Large intestine (tissue), 3 donors: Measurements from ENCODE around the gene PCDHGB6. TPM values are rescaled to one million over a fixed set of nuclear protein-coding genes. Genes with fewer than 3 reads are reported as not detected.
"Not testable (repeated sequence)": the region's sequence is repeated elsewhere in the genome, so short reads cannot be mapped to it uniquely, and the experiment has no call there.

ENCODE experiments used
- DNase-seq, 2 donors: peaks; one replicate each; pipeline versions ENCODE4 v3.0.0 to v3.0.0-alpha.2; 2013
- H3K27ac ChIP-seq: one replicate; pipeline ENCODE4 v1.5.1; 2013; ENCODE audit warnings: low read length
- H3K27me3 ChIP-seq: 2 replicates; pipeline ENCODE4 v1.6.1; 2013; ENCODE audit warnings: low read length; ENCODE audit not compliant: control insufficient read depth, insufficient read depth
- H3K36me3 ChIP-seq: 2 replicates; pipeline ENCODE4 v1.6.1; 2013; ENCODE audit warnings: low read length; ENCODE audit not compliant: control insufficient read depth, insufficient read depth
- H3K4me1 ChIP-seq: one replicate; pipeline ENCODE4 v1.6.1; 2013; ENCODE audit warnings: low read length; ENCODE audit not compliant: control insufficient read depth, insufficient read depth
- H3K4me3 ChIP-seq: one replicate; pipeline ENCODE4 v1.5.1; 2013; ENCODE audit warnings: low read length
- H3K9me3 ChIP-seq: one replicate; pipeline ENCODE4 v1.6.1; 2013; ENCODE audit warnings: mild to moderate bottlenecking, low read depth, low read length, moderate library complexity; ENCODE audit not compliant: control insufficient read depth
- WGBS: methylation state at CpG from one replicate; pipeline ENCODE4 v1.1.5; 2013; ENCODE audit warnings: low lambda C conversion rate; ENCODE audit not compliant: insufficient coverage; 5-methylcytosine and 5-hydroxymethylcytosine counted together
- polyA plus RNA-seq: library from polyadenylated mRNA; unstranded; fragments of 120-200 nt; gene quantifications from one replicate; pipeline ENCODE4 v1.2.1, GENCODE V29; 2013

The PCDHGB6 gene
- polyA plus RNA-seq, 1 donor: 2.9 TPM

- peak within 1 kb of the TSS; percentile 11 for H3K4me3 ChIP-seq
- peaks cover 59% of the 10 kb centered on the region for H3K27me3 ChIP-seq
- H3K36me3 ChIP-seq: no peaks in the 10 kb centered on the region
- no peak within 1 kb of the TSS for H3K27ac ChIP-seq
- H3K4me1 ChIP-seq: no peaks in the 10 kb centered on the region
- peaks cover 65% of the 10 kb centered on the region for H3K9me3 ChIP-seq
- peak in 1 of 2 donors; percentile 34 for DNase-seq
- WGBS: 0% methylated on average over 1 of the region's 42 CpGs
Observed at GRCh38 chr5:141420855-141421488, 13.2 kb downstream of the PCDHGB6 start, which contains the start of gene PCDHGA11. Gene PCDHGA11 (plus strand): TSS chr5:141421051. CDS start chr5:141421228, 177 bp downstream.

GRCh38 chr5:141421489-141421855 is 13.7 kb downstream of the PCDHGB6 start:
- 10% methylated on average over 2 of the region's 13 CpGs for WGBS
- Histone ChIP-seq H3K4me1 (no peaks in the 10 kb centered on the region), H3K27me3 (peaks cover 63% of the 10 kb centered on the region), H3K9me3 (peaks cover 65% of the 10 kb centered on the region), H3K27ac (no peak overlapping the region), H3K4me3 (no peak overlapping the region), H3K36me3 (no peaks in the 10 kb centered on the region)
- no peak for DNase-seq

GRCh38 chr5:141422742-141423291 is 15.0 kb downstream of the PCDHGB6 start:
- H3K27me3 ChIP-seq: peaks cover 70% of the 10 kb centered on the region
- H3K27ac ChIP-seq: no peak overlapping the region
- no peaks in the 10 kb centered on the region for H3K4me1 ChIP-seq
- WGBS: no CpG with 5 or more reads among the region's 42 CpGs
- H3K36me3 ChIP-seq: no peaks in the 10 kb centered on the region
- H3K9me3 ChIP-seq: peaks cover 66% of the 10 kb centered on the region
- no peak for DNase-seq
- H3K4me3 ChIP-seq: no peak overlapping the region

GRCh38 chr5:141427783-141428426 is 20.1 kb downstream of the PCDHGB6 start:
- Histone ChIP-seq H3K4me3 (no peak overlapping the region), H3K9me3 (peaks cover 65% of the 10 kb centered on the region), H3K27me3 (peaks cover 52% of the 10 kb centered on the region), H3K36me3 (no peaks in the 10 kb centered on the region), H3K27ac (no peak overlapping the region), H3K4me1 (no peaks in the 10 kb centered on the region)
- no CpG with 5 or more reads among the region's 53 CpGs for WGBS
- no peak for DNase-seq

GRCh38 chr5:141430332-141431113 is 22.7 kb downstream of the PCDHGB6 start, which contains the start of gene PCDHGA12:
Gene PCDHGA12 (plus strand): TSS chr5:141430507. CDS start chr5:141430760, 253 bp downstream.
- H3K27ac ChIP-seq: no peak within 1 kb of the TSS
- no peak within 1 kb of the TSS for H3K4me3 ChIP-seq
- peaks cover 50% of the 10 kb centered on the region for H3K27me3 ChIP-seq
- no peaks in the 10 kb centered on the region for H3K4me1 ChIP-seq
- H3K36me3 ChIP-seq: no peaks in the 10 kb centered on the region
- DNase-seq: peak in 1 of 2 donors; percentile 8
- H3K9me3 ChIP-seq: peaks cover 50% of the 10 kb centered on the region
- 23% methylated on average over 5 of the region's 33 CpGs for WGBS

GRCh38 chr5:141431286-141431685 is 23.5 kb downstream of the PCDHGB6 start:
- WGBS: no CpG with 5 or more reads among the region's 37 CpGs
- H3K9me3 ChIP-seq: peaks cover 50% of the 10 kb centered on the region
- no peak overlapping the region for H3K27ac ChIP-seq
- no peak for DNase-seq
- no peaks in the 10 kb centered on the region for H3K36me3 ChIP-seq
- peaks cover 46% of the 10 kb centered on the region for H3K27me3 ChIP-seq
- H3K4me3 ChIP-seq: no peak overlapping the region
- no peaks in the 10 kb centered on the region for H3K4me1 ChIP-seq

- WGBS: no CpG with 5 or more reads among the region's 38 CpGs
- H3K36me3 ChIP-seq, H3K27ac ChIP-seq, DNase-seq, H3K4me3 ChIP-seq, H3K4me1 ChIP-seq: not testable (repeated sequence)
- peaks cover 39% of the 10 kb centered on the region for H3K27me3 ChIP-seq
- peaks cover 48% of the 10 kb centered on the region for H3K9me3 ChIP-seq
Observed at GRCh38 chr5:141432308-141432707, 24.5 kb downstream of the PCDHGB6 start.

- H3K4me1 ChIP-seq, H3K36me3 ChIP-seq, H3K27ac ChIP-seq, DNase-seq, H3K4me3 ChIP-seq: not testable (repeated sequence)
- WGBS: 8% methylated on average over 2 of the region's 29 CpGs
- H3K27me3 ChIP-seq: peaks cover 35% of the 10 kb centered on the region
- peaks cover 43% of the 10 kb centered on the region for H3K9me3 ChIP-seq
Observed at GRCh38 chr5:141432726-141433125, 24.9 kb downstream of the PCDHGB6 start.

- Histone ChIP-seq H3K4me3 (no peak overlapping the region), H3K4me1 (no peaks in the 10 kb centered on the region), H3K27me3 (peaks cover 29% of the 10 kb centered on the region), H3K27ac (no peak overlapping the region), H3K9me3 (peaks cover 38% of the 10 kb centered on the region), H3K36me3 (no peaks in the 10 kb centered on the region)
- WGBS: no CpG with 5 or more reads among the region's 2 CpGs
- no peak for DNase-seq
Observed at GRCh38 chr5:141434006-141434405, 26.2 kb downstream of the PCDHGB6 start.

- no peak for DNase-seq
- Histone ChIP-seq H3K36me3 (no peaks in the 10 kb centered on the region), H3K9me3 (peaks cover 34% of the 10 kb centered on the region), H3K4me1 (no peaks in the 10 kb centered on the region), H3K27ac (no peak overlapping the region), H3K4me3 (no peak overlapping the region), H3K27me3 (peaks cover 9% of the 10 kb centered on the region)
- 89% methylated on average over 1 of the region's 2 CpGs for WGBS
Observed at GRCh38 chr5:141437221-141437620, 29.4 kb downstream of the PCDHGB6 start.
